HG02798 (cell line): ENCODE data around the gene ELMO1.
A peak's percentile ranks its signal among the peaks of the same experiment; 100 is the strongest.

Experiments used
- ATAC-seq: cut with Tn5 transposase; IDR thresholded peaks from one replicate; pipeline ENCODE4 v1.9.1; 2021; ENCODE audit warnings: mild to moderate bottlenecking; ENCODE audit not compliant: unreplicated experiment, poor library complexity

ELMO1 gene

DNA sequence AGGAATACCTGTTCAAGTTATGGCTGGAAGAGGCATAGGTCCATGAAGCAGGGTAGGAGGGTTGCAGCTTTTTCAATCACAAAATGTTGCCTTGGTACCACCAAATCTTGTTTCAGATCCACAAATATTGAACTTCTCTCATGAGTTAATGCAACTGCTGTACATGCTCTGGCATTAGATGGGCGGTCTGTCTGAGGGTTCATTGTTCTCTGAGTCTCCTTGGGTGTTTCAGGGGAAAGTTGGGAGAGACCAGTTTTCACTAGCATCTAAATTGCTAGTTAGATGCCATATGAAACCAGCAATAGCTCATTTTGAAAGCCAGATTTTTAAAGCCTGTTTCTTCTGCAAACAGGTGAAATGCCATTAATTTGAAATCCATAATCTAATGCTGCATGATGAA is 27.8 kb upstream of the ELMO1 start:
- no peak for ATAC-seq

DNA sequence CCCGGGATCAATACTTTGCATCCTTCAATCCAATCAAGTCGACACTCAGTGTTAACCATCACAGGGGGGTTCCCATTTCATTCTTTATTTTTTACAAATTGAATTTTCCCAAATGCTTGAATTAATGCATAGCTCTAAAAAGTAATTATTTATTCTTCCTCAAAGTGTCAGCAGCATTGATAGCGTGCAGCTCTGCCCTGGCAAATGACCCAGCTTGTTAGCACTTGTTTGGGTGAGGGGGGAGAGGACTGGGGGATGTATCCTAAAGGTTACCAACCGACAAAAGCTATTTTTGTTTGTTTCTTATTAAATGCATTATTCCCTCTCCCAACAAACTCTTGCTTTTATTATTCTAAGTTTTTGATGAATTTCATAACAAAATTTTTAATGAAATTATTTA is 27.0 kb upstream of the ELMO1 start:
- no peak for ATAC-seq

DNA sequence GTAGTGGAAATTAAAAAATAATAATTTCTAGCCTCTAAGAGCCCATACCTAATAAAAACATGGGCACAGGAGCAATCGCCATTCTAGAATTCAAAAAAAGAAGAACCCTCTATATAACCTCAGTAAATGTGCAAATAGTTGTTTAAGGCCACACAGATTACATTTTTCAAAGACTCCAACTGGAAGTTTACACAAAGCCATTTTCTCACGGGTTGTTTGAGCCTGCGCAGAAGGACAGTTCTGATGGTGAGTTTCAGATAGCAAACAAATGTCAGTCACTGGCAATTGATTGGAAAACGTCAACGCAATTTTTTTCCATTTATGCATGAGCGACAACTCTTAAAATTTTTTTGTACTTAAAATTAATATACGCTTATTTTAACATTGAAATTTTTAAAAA is 23.0 kb upstream of the ELMO1 start:
- no peak for ATAC-seq

DNA sequence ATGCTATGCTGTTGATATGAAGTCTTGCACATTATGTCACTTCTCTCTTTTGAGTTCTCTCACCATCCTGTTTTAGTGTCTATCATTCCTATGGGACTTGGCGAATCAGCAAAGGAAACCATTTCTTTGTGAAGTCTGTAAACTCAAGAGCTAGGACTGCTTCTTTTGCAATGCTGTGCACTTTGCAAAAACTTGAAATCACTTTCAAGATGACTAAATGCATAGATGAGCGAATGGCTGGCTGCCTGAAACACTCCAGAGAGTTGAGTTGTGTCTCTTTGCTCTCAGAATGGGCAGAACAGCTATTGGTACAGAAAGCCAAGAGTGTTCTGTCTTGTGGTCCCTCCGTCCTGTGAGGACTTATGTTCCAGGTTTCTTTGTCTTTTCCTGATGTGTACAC is 18.3 kb upstream of the ELMO1 start:
- ATAC-seq = peak; percentile 40

DNA sequence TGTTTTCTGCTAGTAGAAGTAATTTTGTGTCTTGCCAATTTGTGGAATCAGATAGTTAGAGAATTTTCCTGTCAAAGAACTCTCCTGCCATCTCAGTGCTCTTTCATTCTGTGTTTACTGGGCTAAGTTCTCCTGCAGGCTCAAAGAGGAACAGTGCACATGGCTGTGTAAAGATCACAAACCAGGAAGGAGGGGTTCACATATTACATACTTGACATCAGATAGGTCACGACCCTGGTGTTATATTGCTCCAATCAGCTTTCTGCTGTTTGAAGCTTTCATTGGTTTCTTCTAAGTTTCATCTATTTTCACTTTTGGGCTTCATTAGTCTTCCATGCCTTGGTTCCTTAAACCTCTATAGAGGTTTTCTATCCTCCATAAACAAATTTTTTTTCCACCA is 13.5 kb upstream of the ELMO1 start:
- no peak for ATAC-seq

DNA sequence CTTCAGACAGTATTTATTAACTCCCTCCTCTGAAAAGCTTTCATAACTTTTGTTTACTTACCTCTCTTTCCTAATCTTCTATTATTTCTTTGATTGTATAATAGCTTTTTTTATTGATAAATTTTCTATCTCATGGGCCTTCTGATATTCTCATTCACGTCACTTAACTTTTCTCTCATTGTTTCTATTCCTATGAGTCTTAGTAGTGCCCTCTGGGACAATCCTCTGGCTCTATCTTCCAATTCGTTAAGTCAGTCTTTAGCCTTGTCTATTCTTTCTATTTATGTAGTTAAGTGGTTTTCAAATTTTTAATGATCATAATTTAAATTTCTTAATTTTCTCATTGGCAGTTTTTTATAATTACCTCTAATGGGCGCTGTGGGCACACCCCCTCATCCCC is 6.4 kb upstream of the ELMO1 start:
- ATAC-seq = no peak

DNA sequence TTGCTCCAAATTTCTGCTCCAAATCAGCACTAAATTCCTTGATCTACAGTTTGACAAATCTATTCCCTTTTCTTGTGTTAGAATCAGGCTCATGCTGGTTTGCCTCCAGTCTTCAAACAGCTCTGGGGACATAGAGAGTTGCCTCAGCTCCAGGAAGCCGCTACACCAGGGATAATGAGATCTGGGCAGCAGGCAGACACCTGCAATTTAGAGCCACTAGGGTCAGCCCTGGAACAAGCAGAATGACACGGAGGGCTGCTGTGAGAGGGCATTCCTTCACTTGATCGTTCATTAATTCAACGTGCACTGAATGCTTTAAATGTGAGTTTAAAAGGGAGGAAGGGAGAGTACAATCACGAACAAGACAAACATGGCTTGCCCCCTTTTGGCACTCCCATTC is 3.7 kb upstream of the ELMO1 start:
- ATAC-seq = no peak

DNA sequence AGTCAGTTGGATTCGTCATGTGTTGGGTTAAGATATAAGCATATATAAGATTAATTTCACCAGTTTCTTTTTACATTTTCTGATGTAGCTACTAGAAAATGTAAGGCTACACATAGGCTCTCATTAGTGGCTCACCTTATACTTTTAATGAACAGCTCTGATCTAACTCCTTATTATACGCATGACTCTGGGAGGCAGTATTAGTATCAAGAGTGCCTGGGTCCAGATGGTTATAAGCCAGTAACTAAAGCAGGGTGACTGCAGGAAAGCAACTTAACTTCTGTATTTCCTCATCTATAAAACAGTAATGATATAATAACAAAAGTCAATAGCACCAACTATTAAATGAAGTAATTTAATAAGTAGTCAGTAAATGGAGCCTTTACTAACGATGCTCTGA is 1.4 kb upstream of the ELMO1 start:
- no peak for ATAC-seq

DNA sequence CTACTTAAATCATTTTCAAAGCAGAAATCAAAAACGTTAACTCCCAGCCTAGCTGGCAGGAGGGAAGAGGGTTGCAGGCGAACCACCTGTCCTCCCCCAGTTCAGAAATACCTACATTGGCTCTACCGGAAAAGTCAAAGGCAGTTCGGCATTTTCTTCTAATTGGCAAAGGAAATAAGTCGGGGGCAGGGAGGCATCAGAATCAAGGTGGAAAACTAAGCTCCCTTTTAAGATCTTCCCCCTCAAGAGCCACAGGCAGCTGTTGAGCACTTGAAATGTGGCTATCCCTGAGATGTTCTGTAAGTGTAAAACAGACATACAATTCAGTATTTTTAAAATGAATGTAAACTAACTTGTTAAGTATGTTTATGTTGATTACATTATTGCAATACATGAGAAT is 957 bp upstream of the ELMO1 start:
- ATAC-seq = no peak

DNA sequence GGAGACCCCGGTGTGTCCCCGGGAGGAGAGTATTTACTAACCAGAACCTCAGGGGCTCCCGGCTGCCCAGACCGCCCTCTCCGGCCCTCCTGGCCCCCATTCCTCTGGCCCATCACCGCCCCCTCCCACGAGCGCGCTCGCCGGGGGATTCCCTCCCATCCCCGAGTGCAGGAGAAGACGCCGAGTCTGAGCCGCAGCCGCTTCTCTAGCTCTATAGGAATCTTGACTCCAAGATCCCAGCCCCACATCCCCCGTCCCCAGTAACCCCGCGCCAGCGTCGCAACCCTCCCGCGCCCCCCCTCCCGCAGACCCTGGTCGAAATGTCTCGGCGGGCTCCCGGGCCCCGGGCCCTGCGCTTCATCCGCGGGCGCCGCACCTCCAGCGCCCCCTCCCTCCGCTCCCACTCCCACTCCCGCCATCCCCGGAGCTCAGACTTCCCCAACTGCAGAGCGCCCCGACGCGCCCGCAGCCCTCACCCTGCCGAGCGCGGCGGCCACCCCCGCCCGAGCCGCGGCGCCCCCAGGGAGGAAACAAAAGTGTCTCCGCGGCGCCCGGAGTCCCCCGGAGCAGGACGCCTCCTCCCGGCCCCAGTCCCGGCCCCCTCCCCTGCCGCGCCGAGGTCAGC is 541 bp downstream of the ELMO1 start:
- peak; percentile 19 for ATAC-seq

DNA sequence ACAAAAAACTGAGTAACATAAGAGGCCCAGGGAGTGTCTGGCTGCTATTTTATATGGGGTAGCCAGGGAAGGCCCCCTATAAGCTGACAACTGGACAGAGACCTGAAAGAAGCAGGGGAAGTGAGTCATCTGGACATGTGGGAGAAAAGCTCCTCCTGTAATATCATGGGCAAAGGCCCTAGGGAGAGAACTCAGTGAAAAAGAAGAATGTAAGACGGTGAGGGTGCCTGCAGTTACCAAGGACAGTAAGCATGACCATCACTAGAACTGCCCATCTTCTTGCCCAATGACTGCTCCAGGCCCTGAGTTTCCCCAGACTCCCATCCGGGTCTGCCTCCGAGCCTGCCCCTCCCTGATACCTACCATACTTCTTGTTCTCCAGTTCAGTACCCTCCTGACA is 2.3 kb downstream of the ELMO1 start:
- no peak for ATAC-seq

DNA sequence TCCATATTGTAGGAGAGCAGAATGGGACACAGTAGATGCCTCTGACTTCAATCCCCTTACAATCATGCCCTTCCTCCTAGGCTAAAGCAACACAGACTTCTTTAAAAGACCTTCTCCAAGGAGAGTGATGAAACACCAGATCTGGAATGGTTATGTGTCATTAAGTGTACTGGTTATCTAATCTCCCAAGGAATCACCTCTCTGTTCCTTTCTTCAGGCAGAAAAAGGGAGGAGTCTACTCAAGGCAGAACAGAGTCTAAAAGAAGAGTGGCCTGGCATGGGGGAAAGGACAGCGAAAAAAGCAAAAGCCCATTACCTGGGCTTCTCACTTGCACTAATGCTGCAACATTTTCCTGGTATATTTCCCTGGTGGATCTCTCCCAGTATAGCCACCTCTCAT is 2.9 kb downstream of the ELMO1 start:
- ATAC-seq = no peak

DNA sequence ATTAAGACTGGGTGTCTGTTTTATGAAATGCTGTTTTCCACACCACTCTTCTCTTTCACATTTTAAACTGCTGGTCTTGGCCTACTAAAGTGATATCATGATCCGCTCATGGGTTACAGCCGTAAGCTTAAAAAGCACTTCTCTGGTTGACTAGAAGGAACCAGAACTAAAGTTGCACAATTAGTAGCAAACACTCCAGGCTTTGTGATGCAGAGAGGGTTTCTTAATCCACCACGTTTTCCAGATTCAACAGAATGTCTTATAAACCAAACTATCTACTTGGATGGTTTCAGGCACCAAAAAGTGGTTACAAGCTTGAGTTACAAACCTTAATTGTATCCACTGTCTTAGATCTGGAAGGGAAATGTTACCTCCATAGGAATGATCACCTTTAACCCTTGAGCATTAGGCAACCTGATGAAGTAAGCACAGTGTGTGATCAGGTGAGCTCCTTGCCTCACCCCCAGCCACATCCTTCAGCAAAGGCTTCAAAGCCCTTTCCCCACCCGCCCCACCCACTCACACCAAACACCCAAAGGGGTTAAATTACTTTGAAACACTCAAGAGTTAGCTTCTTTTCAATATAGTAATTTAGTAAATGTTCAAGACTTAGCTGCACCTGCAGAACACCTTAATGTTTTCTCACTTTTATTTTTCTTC is 3.5 kb downstream of the ELMO1 start:
- no peak for ATAC-seq

DNA sequence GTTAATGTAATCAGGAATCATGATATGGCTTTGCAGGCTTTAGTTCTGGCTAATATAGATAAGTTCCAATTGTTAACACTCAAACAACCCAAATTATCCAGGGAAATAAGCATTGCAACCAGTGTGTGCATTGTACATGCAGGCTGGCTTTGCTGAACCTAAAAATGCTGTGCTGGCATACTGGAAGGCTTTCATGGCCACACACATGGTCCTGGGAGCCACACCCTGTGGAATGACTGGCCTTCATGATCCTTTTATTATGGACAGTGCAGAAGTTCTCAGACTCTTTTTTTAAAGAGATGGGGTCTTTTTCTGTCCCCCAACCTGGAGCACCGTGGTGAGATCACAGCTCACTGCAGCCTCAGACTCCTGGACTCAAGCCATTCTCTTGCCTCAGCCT is 5.0 kb downstream of the ELMO1 start:
- no peak for ATAC-seq

DNA sequence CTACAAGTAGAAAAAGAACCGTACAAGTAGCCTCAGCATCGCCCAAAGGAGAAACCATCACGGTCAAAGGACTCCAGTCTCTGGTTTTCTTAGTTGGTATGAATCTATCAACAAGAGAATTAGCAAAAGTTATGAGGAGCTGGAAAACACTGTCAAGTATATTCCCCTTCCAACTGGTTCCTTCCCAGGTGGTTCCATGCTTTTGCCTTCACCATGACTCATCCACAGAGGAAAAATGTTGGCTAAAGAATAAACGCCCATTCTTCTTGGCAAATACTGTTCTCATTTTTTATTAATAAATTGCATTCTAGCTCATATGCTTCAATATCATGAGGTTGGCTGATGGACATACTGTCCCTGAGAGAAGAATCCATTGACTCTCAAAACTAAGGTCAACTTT is 6.4 kb downstream of the ELMO1 start:
- no peak for ATAC-seq

DNA sequence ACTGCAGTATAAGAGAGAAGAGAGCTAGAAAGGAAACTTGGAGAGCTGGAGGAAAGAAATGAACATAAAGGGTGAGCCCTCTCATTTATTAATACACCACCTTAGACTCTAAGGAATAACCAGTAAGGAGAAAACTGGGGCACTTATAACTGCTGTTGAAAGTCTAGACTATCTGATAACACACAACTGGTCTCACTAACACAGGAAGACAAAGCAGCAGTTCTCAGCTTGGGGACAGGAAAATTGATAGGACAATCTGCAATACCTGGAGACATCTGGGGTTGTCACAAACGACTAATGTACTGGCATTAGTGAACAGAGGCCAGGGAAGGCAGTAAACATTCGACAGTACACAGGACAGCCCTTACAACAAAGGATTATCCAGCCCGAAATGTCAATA is 6.8 kb downstream of the ELMO1 start:
- no peak for ATAC-seq

DNA sequence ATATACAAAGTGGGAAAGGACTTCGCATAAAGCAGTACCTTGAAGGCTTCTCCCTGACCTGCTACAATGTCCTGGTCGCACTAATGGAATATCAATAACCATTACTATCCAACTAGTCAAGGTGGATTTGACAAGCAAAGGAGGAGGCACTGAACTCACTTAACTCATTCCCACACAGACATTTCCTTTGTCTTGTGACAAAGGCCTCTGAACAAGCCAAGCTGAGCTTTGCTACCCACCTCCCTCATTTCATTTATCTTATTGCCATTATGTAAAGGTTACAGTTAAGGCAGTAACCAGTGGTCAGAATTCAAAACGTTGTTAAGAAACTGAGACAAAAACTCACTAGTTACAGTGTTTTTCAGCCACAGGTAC is 7.3 kb downstream of the ELMO1 start:
- ATAC-seq = no peak

DNA sequence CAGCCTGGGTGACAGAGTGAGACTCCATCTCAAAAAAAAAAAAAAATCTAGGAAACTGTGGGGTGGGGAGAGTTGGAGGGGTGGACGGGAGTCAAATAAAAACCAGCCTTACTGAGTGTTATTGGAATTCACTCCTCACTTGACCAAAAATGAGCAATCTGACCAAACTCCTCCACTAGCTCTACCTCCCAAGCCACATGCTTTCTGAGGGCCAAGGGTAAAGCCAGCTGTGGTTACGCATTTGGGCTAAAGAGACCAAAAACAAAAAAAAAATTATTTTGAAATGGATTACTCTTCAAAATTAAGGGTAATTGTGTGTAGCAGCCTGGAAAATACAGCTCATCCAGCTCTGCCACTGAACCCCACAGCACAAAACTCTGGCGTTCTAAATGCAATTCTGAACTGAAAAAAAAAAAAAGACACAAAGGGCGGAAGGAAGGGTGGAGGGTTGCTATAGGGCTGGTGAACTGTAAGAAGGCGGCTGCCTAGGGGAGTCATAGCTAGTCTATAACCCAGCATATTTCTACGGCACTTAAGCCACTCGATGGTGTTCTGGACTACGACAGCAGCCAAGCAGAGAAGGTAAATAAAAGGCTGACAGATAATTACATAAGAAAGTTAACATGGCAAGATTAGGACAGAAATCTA is 7.8 kb downstream of the ELMO1 start:
- ATAC-seq = no peak

DNA sequence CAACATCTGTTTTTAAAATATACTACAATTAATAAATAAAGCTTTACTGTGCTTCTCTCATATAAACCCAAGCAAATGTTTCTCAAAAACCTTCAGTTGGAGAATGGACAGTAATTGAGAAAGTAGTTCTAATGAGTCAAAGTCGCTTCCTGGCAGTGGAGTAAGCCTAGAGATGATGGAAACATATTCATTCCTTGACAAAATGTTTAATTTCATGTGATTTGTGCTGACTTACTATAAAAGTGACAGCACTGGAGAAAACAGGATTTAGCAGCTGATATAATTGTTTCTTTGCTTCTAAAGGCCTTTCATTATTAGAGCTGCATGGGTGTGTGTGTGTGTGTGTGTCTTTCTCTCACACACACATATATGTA is 9.0 kb downstream of the ELMO1 start:
- ATAC-seq = no peak

DNA sequence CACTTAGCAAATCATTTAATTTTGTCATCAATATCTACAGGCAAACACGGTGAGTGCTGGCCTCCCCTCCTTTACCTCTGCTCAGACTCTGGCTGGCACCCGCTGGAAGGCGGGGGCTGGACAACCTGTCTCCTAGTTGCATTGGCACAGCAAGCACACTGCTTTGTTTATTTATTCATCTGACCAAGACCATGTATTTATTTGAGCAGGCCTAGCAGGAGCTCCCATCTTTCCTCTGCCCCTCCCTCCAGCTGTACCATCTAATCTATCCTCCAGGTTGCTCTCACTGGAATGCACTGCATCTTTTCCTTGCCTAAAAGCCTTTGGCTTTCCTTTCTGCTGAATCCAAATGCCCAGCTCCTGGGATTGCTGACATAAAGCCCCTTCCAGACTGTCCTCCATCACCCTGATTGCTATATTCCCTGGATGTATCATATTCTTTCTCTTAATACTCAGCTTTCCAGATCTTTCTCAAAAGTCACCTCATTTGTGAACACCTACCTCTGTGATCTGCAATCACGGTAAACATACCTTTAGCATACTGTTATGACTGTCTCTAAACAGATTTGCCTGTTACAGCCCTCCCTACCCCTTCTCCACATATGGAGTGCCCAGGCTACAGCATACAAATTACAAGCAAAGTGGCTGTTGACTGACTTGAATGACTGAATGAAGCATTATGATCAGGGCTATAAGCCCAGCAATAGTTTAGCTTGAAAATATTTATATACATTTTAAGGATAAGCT is 9.6 kb downstream of the ELMO1 start:
- no peak for ATAC-seq

DNA sequence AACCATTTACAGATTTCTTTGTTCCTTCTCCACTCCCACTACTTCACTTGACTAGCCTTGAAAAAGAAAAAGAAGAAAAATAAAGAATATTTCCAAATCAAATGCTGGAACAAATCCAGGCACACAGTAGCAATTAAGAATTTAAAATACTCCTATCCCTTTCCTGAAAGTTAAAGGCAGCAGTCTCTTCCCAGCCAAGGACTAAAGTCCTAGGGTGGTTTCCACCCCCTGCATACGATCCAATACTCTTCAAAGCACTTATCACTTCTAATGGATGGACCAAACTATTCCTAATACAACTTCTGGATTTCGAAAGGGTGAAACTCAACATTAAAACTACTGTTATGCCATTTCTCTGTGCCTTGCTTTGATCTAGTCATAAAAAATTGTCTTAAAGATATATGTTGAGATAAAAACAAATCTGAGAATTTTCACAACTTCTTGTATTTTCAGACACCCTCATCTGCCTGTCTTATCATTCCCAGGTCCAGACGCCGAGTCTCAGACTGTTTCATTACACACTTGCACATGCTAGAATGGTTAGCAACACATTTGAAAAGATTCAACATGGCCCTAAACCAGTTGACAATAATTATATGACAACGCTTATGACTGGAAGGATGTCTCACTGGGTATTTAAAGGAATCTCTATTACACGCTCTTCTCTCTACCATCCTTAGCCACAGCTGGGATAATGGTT is 13.4 kb downstream of the ELMO1 start:
- no peak for ATAC-seq
